AG09319 (cell line): Measurements from ENCODE around the gene ACSL5.

Source experiments
- DNase-seq: peaks from one replicate; pipeline ENCODE4 v3.0.0-alpha.2; 2010; ENCODE audit warnings: low read depth; ENCODE audit errors: extremely low read depth
- TF ChIP-seq, protein P1 (sequence below): IDR thresholded peaks from 2 replicates; pipeline ENCODE4 v1.5.1; 2011; ENCODE audit warnings: low read depth, mild to moderate bottlenecking, inconsistent platforms, low read length, moderate library complexity

The ACSL5 gene

DNA sequence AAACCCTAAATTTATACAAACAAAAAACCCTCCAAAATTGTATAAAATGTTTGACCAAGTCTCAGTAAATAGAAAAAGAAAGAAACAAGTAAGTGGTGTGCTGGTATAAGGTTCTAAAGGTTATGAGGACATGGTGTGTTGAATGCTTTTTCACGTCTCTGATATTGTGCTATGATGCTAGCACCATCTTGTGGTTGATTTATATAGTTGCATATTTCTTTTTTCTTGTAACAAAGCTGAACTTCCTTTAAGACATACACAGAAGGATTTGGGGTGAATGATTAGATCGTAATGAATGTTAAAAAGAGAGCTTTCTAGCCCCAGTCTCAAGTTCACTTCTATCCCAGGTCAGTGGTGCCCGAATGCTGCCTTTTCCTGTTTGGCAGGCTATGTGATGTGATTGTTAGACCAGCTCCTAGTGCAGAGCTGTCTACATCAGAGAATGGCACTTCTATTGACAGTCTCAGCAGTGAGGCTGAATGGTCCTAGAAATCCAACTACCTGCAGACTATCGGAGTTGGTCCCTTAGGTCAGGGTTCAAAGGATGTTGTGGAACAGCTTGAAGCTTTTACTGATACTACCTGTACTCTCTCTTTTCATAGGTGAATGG is 98.1 kb downstream of the ACSL5 start:
- DNase-seq = peak; percentile 14
- TF ChIP-seq, protein P1, sequence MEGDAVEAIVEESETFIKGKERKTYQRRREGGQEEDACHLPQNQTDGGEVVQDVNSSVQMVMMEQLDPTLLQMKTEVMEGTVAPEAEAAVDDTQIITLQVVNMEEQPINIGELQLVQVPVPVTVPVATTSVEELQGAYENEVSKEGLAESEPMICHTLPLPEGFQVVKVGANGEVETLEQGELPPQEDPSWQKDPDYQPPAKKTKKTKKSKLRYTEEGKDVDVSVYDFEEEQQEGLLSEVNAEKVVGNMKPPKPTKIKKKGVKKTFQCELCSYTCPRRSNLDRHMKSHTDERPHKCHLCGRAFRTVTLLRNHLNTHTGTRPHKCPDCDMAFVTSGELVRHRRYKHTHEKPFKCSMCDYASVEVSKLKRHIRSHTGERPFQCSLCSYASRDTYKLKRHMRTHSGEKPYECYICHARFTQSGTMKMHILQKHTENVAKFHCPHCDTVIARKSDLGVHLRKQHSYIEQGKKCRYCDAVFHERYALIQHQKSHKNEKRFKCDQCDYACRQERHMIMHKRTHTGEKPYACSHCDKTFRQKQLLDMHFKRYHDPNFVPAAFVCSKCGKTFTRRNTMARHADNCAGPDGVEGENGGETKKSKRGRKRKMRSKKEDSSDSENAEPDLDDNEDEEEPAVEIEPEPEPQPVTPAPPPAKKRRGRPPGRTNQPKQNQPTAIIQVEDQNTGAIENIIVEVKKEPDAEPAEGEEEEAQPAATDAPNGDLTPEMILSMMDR = peak; percentile 62

DNA sequence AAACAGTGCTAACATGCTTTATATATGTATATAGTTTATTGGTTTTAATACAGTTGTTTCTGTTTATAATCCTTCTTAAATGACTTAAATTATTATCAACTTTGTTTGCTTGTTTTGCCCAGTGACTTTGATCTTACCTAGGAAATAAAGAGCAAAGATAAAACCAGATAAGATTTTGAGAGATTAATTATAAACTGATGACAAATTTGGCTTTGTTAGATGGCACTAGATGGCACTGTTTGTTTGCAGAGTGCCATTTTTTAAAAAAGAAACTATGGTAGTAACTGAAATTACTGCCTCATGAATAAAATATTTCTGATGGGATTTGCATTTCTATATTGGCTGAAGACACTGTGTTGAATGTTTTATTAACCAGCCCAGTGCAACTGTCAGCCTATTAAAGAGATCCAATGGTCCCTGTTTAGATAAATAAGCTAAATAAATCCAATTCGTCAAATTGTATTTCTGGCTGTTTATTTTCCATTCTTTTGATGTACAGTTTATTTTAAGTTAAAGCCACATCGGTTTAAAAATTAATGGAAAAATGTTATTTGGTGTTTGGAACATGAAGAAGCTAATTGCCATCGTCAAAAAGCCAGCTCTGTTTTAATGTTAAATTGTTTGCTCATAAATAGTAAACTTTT is 101.8 kb downstream of the ACSL5 start:
- no peak for DNase-seq
- TF ChIP-seq, protein P1 = peak; percentile 57
